ENCODE results near the gene TIPRL. TPM values are rescaled to one million over a fixed set of nuclear protein-coding genes. Genes with fewer than 3 reads are reported as not detected.

The TIPRL gene
- polyA plus RNA-seq, 4 donors = 21.2 to 29.7 (median 23.5) TPM

DNA sequence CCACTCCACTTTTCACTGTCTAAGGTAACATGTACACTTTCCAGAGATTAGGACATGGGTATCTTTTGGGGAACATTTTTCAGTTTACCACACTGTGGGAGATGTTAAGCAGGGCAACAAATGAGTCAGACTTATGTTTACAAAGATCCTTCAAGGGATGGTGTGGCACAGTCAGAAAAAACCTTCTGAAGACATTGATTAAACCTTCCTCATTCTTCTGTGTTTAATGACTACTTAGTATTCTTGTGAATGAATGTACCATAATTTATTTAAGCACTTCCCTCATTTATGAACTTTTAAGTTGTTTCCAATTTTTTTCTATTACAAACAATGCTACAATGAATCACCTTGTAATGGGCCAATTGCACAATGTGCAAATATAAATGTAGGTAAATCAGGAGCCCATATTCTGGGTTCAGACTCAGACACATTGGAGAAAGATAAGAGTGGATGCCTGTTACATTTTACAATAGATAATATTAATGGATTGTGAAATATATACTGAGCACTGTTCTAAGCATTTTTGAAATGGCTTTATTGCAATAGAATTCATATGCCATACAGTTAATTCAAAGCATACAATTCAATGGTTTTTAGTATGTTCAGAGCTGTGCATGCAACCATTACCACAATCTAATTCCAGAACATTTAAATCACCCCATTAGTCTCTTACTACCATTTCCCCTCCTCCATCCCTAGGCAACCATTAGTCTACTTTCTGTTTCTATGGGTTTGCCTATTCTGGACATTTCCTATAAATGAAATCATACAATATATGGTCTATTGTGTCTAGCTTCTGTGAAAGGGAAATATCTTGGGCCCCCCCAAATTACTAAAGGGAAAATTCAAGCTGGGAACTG lies 45.1 kb downstream of the TIPRL start:
- FAIRE-seq = no peak
- DNase-seq = no peak

DNA sequence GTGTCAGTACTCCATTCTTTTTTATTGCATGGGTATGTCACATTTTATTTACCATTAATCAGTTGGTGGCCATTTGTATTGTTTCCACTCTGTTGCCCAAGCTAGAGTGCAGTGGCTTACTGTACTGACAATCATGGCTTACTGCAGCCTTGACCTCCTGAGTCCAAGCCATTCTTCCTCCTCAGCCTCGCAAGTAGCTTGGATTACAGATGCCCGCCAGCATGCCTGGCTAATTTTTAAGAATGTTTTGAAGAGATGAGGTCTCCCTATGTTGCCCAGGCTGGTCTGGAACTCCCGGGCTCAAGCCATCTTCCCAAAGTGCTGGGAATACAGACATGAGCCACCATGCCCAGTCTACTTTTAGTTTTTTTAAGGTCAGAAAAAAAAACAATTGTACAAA lies 46.2 kb downstream of the TIPRL start:
- peaks cover 0 to 11% (median 6%) of the 10 kb centered on the region in 3 donors for H3K4me1 ChIP-seq (ENCODE audit: control insufficient read depth in 3 of 3, insufficient read depth in 2 of 3, low read depth in 1 of 3, low read length in 2 of 3)
- FAIRE-seq (no peak), DNase-seq (no peak)
- WGBS, 3 donors = 85 to 99% (median 86%) methylated on average over 3 of the region's 3 CpGs
- H3K36me3 ChIP-seq (ENCODE audit: control insufficient read depth in 3 of 3, insufficient read depth in 2 of 3, low read depth in 1 of 3, low read length in 3 of 3) = peaks cover 0 to 3% (median 0%) of the 10 kb centered on the region in 3 donors
- peaks cover 0 to 5% of the 10 kb centered on the region in 2 donors for H3K9me3 ChIP-seq (ENCODE audit: control insufficient read depth in 2 of 2, insufficient read depth in 1 of 2, low read depth in 1 of 2, low read length in 1 of 2)
- H3K27me3 ChIP-seq (ENCODE audit: control insufficient read depth in 3 of 3, insufficient read depth in 3 of 3, low read length in 3 of 3) = no peaks in the 10 kb centered on the region
- H3K27ac ChIP-seq (ENCODE audit: low read depth in 1 of 3, low read length in 2 of 3) = no peak overlapping the region
- no peak overlapping the region for H3K4me3 ChIP-seq (ENCODE audit: low read depth in 1 of 3, low read length in 3 of 3)

More for the DNA sequence above, 45.1 kb downstream of the TIPRL start:
- Histone ChIP-seq H3K4me1 (ENCODE audit: control insufficient read depth in 3 of 3, insufficient read depth in 2 of 3, low read depth in 1 of 3, low read length in 2 of 3) (peaks cover 0 to 11% (median 2%) of the 10 kb centered on the region in 3 donors), H3K27me3 (ENCODE audit: control insufficient read depth in 3 of 3, insufficient read depth in 3 of 3, low read length in 3 of 3) (no peaks in the 10 kb centered on the region), H3K9me3 (ENCODE audit: control insufficient read depth in 2 of 2, insufficient read depth in 1 of 2, low read depth in 1 of 2, low read length in 1 of 2) (peaks cover 0 to 5% of the 10 kb centered on the region in 2 donors), H3K27ac (ENCODE audit: low read depth in 1 of 3, low read length in 2 of 3) (no peak overlapping the region), H3K36me3 (ENCODE audit: control insufficient read depth in 3 of 3, insufficient read depth in 2 of 3, low read depth in 1 of 3, low read length in 3 of 3) (no peaks in the 10 kb centered on the region), H3K4me3 (ENCODE audit: low read depth in 1 of 3, low read length in 3 of 3) (no peak overlapping the region)

DNA sequence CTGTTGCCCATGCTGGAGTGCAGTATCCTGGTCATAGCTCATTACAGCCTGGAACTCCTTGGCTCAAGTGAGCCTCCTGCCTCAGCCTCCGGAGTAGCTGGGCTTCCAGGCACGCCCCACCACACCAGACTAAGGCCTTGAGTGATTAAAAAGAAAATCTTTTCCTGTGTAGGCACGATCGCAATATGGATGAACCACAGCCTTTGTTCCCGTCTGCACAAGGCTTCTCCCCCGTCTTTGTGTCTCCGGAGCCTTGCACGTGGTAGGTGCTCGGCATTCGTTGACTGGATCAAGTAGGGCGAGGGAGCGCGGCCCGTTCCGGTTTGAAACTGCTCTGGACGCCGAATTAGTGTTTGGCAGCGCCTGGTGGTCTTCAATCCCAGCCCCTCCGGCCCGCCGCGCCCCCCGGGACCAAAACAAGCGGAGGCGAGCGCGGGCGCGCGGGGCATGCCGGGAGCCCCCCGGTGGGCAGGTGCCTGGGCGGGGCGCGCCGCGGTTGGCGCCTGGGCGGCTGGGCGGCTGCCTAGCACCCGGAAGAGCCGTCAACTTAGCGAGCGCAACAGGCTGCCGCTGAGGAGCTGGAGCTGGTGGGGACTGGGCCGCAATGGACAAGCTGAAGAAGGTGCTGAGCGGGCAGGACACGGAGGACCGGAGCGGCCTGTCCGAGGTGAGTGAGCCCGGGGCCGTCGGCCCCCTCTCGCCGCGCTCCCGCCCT lies 46.9 kb downstream of the TIPRL start, which contains the start of gene SFT2D2:
Gene SFT2D2 (plus strand): TSS at position 529 of the 715 bp plus-strand sequence. CDS start 76 bp downstream, at position 605.
- peaks cover 0 to 5% of the 10 kb centered on the region in 2 donors for H3K9me3 ChIP-seq (ENCODE audit: control insufficient read depth in 2 of 2, insufficient read depth in 1 of 2, low read depth in 1 of 2, low read length in 1 of 2)
- peak within 1 kb of the TSS; percentile 62 to 87 (median 82) for H3K27ac ChIP-seq (ENCODE audit: low read depth in 1 of 3, low read length in 2 of 3)
- peaks cover 0 to 3% (median 0%) of the 10 kb centered on the region in 3 donors for H3K36me3 ChIP-seq (ENCODE audit: control insufficient read depth in 3 of 3, insufficient read depth in 2 of 3, low read depth in 1 of 3, low read length in 3 of 3)
- FAIRE-seq (no peak), DNase-seq (peak; percentile 83 to 93)
- H3K27me3 ChIP-seq (ENCODE audit: control insufficient read depth in 3 of 3, insufficient read depth in 3 of 3, low read length in 3 of 3) = no peaks in the 10 kb centered on the region
- WGBS, 3 donors = 1 to 3% (median 2%) methylated on average over 32 to 58 of the region's 58 CpGs
- H3K4me1 ChIP-seq (ENCODE audit: control insufficient read depth in 3 of 3, insufficient read depth in 2 of 3, low read depth in 1 of 3, low read length in 2 of 3) = peaks cover 0 to 15% (median 6%) of the 10 kb centered on the region in 3 donors
- peak within 1 kb of the TSS; percentile 87 to 98 (median 96) for H3K4me3 ChIP-seq (ENCODE audit: low read depth in 1 of 3, low read length in 3 of 3)

DNA sequence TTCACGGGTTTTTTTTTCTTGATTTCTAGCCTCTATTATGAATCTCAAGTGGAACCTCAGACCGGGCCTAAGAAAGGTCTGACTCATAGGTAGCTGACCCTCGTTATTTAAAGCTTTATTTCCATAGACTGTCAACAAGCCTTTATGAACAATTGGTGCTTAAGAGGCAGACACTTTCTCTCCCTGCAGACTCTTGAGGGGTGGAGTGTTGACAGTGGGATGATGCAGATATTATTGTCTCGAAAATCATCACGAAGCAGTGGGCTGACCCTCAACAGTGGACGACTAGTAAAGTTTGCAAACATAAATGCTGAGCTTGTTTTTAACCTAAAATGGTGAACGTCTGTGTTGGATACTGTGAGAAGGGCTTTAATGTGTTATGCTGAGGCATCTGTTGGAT lies 48.9 kb downstream of the TIPRL start:
- WGBS, 3 donors = 42 to 49% (median 42%) methylated on average over 7 of the region's 7 CpGs
- Histone ChIP-seq H3K4me1 (ENCODE audit: control insufficient read depth in 3 of 3, insufficient read depth in 2 of 3, low read depth in 1 of 3, low read length in 2 of 3) (peaks cover 0 to 15% (median 6%) of the 10 kb centered on the region in 3 donors), H3K9me3 (ENCODE audit: control insufficient read depth in 2 of 2, insufficient read depth in 1 of 2, low read depth in 1 of 2, low read length in 1 of 2) (peaks cover 0 to 5% of the 10 kb centered on the region in 2 donors), H3K4me3 (ENCODE audit: low read depth in 1 of 3, low read length in 3 of 3) (no peak overlapping the region), H3K27ac (ENCODE audit: low read depth in 1 of 3, low read length in 2 of 3) (peak overlapping the region in 1 of 3 donors; percentile 4), H3K27me3 (ENCODE audit: control insufficient read depth in 3 of 3, insufficient read depth in 3 of 3, low read length in 3 of 3) (no peaks in the 10 kb centered on the region), H3K36me3 (ENCODE audit: control insufficient read depth in 3 of 3, insufficient read depth in 2 of 3, low read depth in 1 of 3, low read length in 3 of 3) (peaks cover 0 to 14% (median 10%) of the 10 kb centered on the region in 3 donors)
- DNase-seq (no peak), FAIRE-seq (no peak)

DNA sequence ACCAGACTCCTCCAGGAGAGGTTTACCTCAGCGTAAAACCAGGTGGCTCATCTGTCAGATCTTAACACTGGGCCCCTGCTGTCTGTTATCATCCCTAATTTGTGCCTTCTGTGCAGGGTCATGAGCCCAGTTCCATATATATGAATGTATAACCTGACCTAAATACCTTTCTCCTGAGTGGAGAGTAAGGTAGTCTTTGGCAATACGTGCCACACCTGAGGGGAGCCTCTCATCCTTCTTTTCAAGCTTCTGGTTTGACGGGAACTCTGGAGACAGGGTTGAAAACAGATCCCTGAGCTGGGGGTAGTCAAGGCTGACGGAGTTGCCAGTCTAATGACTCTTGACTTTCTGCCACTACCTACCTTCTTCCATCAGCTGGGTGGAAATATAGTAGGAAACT lies 51.1 kb downstream of the TIPRL start:
- DNase-seq (no peak), FAIRE-seq (no peak)
- no peaks in the 10 kb centered on the region for H3K27me3 ChIP-seq (ENCODE audit: control insufficient read depth in 3 of 3, insufficient read depth in 3 of 3, low read length in 3 of 3)
- peaks cover 0 to 22% (median 12%) of the 10 kb centered on the region in 3 donors for H3K36me3 ChIP-seq (ENCODE audit: control insufficient read depth in 3 of 3, insufficient read depth in 2 of 3, low read depth in 1 of 3, low read length in 3 of 3)
- WGBS, 3 donors = 97 to 98% (median 98%) methylated on average over 4 of the region's 4 CpGs
- peaks cover 3 to 11% (median 6%) of the 10 kb centered on the region in 3 donors for H3K4me1 ChIP-seq (ENCODE audit: control insufficient read depth in 3 of 3, insufficient read depth in 2 of 3, low read depth in 1 of 3, low read length in 2 of 3)
- no peak overlapping the region for H3K4me3 ChIP-seq (ENCODE audit: low read depth in 1 of 3, low read length in 3 of 3)
- no peaks in the 10 kb centered on the region for H3K9me3 ChIP-seq (ENCODE audit: control insufficient read depth in 2 of 2, insufficient read depth in 1 of 2, low read depth in 1 of 2, low read length in 1 of 2)
- H3K27ac ChIP-seq (ENCODE audit: low read depth in 1 of 3, low read length in 2 of 3) = no peak overlapping the region

DNA sequence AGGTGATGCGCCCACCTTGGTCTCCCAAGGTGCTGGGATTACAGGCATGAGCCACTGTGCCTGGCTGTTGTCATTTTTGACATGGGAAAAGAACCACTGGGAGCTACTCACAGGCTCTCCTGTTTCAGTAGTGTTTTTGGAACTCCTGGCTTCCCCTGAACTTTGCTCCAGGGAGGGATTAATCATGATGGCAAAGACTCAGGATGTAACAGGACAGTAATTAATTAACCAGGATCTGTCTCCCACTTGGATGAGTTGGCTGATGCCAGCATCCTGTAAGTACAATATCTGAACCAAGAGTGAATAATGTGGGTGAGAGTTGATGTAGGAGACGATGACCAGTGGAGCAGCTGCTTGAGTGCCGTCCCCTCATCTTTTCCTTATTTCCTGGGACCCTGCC lies 51.9 kb downstream of the TIPRL start:
- no peak overlapping the region for H3K27ac ChIP-seq (ENCODE audit: low read depth in 1 of 3, low read length in 2 of 3)
- H3K36me3 ChIP-seq (ENCODE audit: control insufficient read depth in 3 of 3, insufficient read depth in 2 of 3, low read depth in 1 of 3, low read length in 3 of 3) = peaks cover 0 to 22% (median 12%) of the 10 kb centered on the region in 3 donors
- no peaks in the 10 kb centered on the region for H3K27me3 ChIP-seq (ENCODE audit: control insufficient read depth in 3 of 3, insufficient read depth in 3 of 3, low read length in 3 of 3)
- no peak overlapping the region for H3K4me3 ChIP-seq (ENCODE audit: low read depth in 1 of 3, low read length in 3 of 3)
- FAIRE-seq (no peak), DNase-seq (no peak)
- WGBS, 3 donors = 83 to 95% (median 92%) methylated on average over 3 of the region's 3 CpGs
- H3K4me1 ChIP-seq (ENCODE audit: control insufficient read depth in 3 of 3, insufficient read depth in 2 of 3, low read depth in 1 of 3, low read length in 2 of 3) = peaks cover 5 to 11% (median 10%) of the 10 kb centered on the region in 3 donors
- no peaks in the 10 kb centered on the region for H3K9me3 ChIP-seq (ENCODE audit: control insufficient read depth in 2 of 2, insufficient read depth in 1 of 2, low read depth in 1 of 2, low read length in 1 of 2)

GRCh38 chr1:168234846-168235547 lies 56.2 kb downstream of the TIPRL start:
- peak overlapping the region in 1 of 3 donors; percentile 23 for H3K27ac ChIP-seq (ENCODE audit: low read depth in 1 of 3, low read length in 2 of 3)
- DNase-seq = peak; percentile 41 to 64
- WGBS, 3 donors = 87 to 91% (median 87%) methylated on average over 8 of the region's 8 CpGs
- no peak for FAIRE-seq
- H3K4me3 ChIP-seq (ENCODE audit: low read depth in 1 of 3, low read length in 3 of 3) = no peak overlapping the region
- H3K4me1 ChIP-seq (ENCODE audit: control insufficient read depth in 3 of 3, insufficient read depth in 2 of 3, low read depth in 1 of 3, low read length in 2 of 3) = peaks cover 4 to 13% (median 5%) of the 10 kb centered on the region in 3 donors
- peaks cover 2 to 34% (median 20%) of the 10 kb centered on the region in 3 donors for H3K36me3 ChIP-seq (ENCODE audit: control insufficient read depth in 3 of 3, insufficient read depth in 2 of 3, low read depth in 1 of 3, low read length in 3 of 3)
- no peaks in the 10 kb centered on the region for H3K27me3 ChIP-seq (ENCODE audit: control insufficient read depth in 3 of 3, insufficient read depth in 3 of 3, low read length in 3 of 3)
- H3K9me3 ChIP-seq (ENCODE audit: control insufficient read depth in 2 of 2, insufficient read depth in 1 of 2, low read depth in 1 of 2, low read length in 1 of 2) = no peaks in the 10 kb centered on the region

GRCh38 chr1:168235548-168235885 lies 56.8 kb downstream of the TIPRL start:
- Histone ChIP-seq H3K36me3 (ENCODE audit: control insufficient read depth in 3 of 3, insufficient read depth in 2 of 3, low read depth in 1 of 3, low read length in 3 of 3) (peaks cover 2 to 35% (median 20%) of the 10 kb centered on the region in 3 donors), H3K4me3 (ENCODE audit: low read depth in 1 of 3, low read length in 3 of 3) (no peak overlapping the region), H3K27me3 (ENCODE audit: control insufficient read depth in 3 of 3, insufficient read depth in 3 of 3, low read length in 3 of 3) (no peaks in the 10 kb centered on the region), H3K4me1 (ENCODE audit: control insufficient read depth in 3 of 3, insufficient read depth in 2 of 3, low read depth in 1 of 3, low read length in 2 of 3) (peaks cover 4 to 8% (median 5%) of the 10 kb centered on the region in 3 donors), H3K27ac (ENCODE audit: low read depth in 1 of 3, low read length in 2 of 3) (peak overlapping the region in 1 of 3 donors; percentile 23), H3K9me3 (ENCODE audit: control insufficient read depth in 2 of 2, insufficient read depth in 1 of 2, low read depth in 1 of 2, low read length in 1 of 2) (no peaks in the 10 kb centered on the region)
- peak in 1 of 2 donors; percentile 12 for DNase-seq
- no peak for FAIRE-seq
